Gastroesophageal sphincter (tissue), 3 donors: ENCODE results near the gene UBE2G2.

Experiments
- CTCF ChIP-seq, 4 experiments: fragments of 200-600 bp in 2 of 4; fragments of 450-650 bp in 2 of 4; sonication (generic) in 1 of 4; IDR thresholded peaks; one replicate each; pipeline ENCODE4 v1.5.1; 2017 to 2019; ENCODE audit warnings: antibody characterized with exemption in 4 of 4, mild to moderate bottlenecking in 2 of 4, moderate library complexity in 2 of 4
- POLR2A ChIP-seq, 2 donors: fragments of 450-650 bp; IDR thresholded peaks; one replicate each; pipeline ENCODE4 v1.6.1; 2017; ENCODE audit warnings: antibody characterized with exemption in 2 of 2, mild to moderate bottlenecking in 2 of 2, moderate library complexity in 1 of 2
- POLR2AphosphoS5 ChIP-seq: sonication (generic); formaldehyde crosslinking; IDR thresholded peaks from one replicate; pipeline ENCODE4 v1.6.1; 2017; ENCODE audit warnings: antibody characterized with exemption

DNA sequence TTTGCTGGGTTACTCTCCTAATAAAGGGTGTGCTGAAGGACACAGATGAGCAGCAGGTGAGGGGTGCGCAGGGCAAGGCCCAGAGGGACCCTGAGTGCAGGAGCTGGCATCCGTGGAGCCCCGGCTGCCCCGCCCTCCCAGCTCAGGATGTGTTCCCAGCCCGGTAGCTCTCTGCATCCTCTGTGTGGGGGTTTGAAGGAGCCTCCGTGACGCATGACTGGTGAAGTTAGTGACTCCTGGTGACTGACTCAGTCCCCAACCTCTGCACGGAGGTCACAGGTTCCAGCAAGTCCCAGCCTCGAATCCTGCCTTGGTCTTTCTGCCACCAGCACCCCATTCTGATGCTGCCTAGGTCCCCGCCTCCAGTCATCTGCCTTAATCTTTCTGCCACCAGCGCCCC is 68.7 kb downstream of the UBE2G2 start:
- TF ChIP-seq CTCF (IDR thresholded peaks at IDR 0.05) (no peak), POLR2AphosphoS5 (no peak), POLR2A (IDR thresholded peaks at IDR 0.05) (no peak)
